OCI-LY1 (cell line): ENCODE results near the gene HBE1.

Experiments used
- CTCF ChIP-seq: fragments of 200-600 bp; sonication (generic), shearing (Covaris generic); IDR thresholded peaks from 2 replicates; pipeline ENCODE4 v1.5.1; 2017; ENCODE audit warnings: mild to moderate bottlenecking, antibody characterized with exemption, low read length, moderate library complexity, mixed read lengths
- EZH2 ChIP-seq: fragments of 200-600 bp; sonication (generic), shearing (Covaris generic); IDR thresholded peaks from 2 replicates; pipeline ENCODE4 v1.8.0; 2017; ENCODE audit warnings: borderline replicate concordance, mixed run types, mild to moderate bottlenecking, antibody characterized with exemption, low read length, moderate library complexity, mixed read lengths

DNA sequence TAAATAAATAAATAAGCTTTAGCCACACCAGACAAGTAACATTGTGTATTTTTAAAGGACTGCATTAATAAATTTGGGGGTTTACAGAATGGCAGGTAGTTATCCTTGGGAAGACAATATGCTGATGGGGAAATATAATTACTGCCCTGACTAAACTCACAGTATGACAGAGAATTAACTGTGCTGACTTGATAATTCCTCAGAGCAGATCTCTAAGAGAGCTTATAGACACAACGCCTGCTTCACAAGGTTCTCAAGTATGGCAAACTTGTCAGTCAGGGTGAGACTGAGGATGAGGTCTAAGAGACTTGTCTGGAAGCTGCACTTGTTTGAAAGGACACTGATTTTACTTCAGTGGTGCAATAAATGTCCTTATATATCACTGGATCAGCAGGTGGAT is 28.7 kb upstream of the HBE1 start:
- TF ChIP-seq CTCF (no peak), EZH2 (no peak)
